Measurements from ENCODE around the gene FHIT.

DNA sequence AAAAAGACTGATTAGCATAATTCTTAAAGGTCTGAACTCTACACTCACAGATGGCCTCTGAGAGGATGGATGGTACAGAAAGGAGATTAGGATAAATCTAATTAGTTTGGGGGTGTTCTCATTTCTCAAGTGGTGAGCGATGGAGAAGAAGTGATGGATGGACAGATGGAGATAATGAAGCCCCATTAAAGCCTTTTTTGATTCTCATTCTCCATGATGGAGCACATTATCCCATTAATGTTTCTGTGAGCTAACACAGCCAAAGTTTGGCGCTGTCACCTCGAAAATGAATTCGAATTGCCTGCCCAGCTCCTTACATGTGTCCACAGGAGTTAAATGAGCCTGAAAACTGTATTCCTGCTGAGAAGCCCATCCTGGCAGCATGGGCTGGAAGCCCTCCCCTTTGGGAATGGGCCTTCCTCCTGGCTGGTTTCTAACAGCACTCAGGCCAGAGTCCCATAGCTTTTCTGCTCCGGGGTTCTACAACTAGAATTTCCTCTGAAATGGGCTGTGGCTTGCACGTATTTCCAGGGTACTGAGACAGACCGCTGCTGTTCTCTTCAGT, 1475.4 kb downstream of the FHIT start:
- TF ChIP-seq, protein P1, sequence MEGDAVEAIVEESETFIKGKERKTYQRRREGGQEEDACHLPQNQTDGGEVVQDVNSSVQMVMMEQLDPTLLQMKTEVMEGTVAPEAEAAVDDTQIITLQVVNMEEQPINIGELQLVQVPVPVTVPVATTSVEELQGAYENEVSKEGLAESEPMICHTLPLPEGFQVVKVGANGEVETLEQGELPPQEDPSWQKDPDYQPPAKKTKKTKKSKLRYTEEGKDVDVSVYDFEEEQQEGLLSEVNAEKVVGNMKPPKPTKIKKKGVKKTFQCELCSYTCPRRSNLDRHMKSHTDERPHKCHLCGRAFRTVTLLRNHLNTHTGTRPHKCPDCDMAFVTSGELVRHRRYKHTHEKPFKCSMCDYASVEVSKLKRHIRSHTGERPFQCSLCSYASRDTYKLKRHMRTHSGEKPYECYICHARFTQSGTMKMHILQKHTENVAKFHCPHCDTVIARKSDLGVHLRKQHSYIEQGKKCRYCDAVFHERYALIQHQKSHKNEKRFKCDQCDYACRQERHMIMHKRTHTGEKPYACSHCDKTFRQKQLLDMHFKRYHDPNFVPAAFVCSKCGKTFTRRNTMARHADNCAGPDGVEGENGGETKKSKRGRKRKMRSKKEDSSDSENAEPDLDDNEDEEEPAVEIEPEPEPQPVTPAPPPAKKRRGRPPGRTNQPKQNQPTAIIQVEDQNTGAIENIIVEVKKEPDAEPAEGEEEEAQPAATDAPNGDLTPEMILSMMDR (IDR thresholded peaks at IDR 0.05; ENCODE audit: poor library complexity) = no peak
- TF ChIP-seq EZH2phosphoT487 (IDR thresholded peaks at IDR 0.05; ENCODE audit: low read depth, severe bottlenecking, unreplicated experiment) (no peak), EZH2 (IDR thresholded peaks at IDR 0.05; ENCODE audit: borderline replicate concordance) (no peak)

Data from hepatocyte (in vitro differentiated cells).